ENCODE data around the gene MANBA.

DNA sequence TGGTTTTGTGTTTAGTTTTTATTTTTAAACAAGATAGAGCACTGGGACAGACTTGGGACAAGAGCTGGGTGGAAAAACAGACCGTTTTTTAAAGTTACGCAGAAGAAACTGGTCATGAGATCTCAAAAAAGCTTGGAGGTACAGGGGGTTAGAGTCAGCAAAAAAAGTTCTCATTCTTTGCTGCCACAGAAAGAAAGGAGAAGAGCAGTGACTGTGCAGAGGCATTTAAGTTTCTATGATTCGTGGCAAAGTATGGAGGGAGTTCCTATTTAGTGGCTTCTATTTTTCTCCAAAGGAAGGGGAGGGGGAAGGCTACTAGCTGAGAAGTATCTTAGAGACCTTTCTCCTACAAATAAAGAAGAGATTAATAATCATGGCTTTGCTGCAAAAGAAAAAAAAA lies 68.3 kb downstream of the MANBA start:
- TF ChIP-seq CTCF (IDR thresholded peaks at IDR 0.05) (no peak), POLR2A (IDR thresholded peaks at IDR 0.05) (no peak), EP300 (IDR thresholded peaks at IDR 0.05) (no peak)

Measured in ovary (tissue), 3 donors.